DND-41 (cell line): Measurements from ENCODE around the gene OR10A5.

Experiments
- EZH2 ChIP-seq: IDR thresholded peaks from 3 replicates; pipeline ENCODE4 v1.6.1; 2012; ENCODE audit warnings: borderline replicate concordance, low read depth, mild to moderate bottlenecking, moderate library complexity, low read length, inconsistent platforms; ENCODE audit not compliant: severe bottlenecking
- TF ChIP-seq, protein P1 (sequence below): IDR thresholded peaks from 2 replicates; pipeline ENCODE4 v1.5.1; 2012; ENCODE audit warnings: borderline replicate concordance, low read length, moderate library complexity, mild to moderate bottlenecking; ENCODE audit not compliant: poor library complexity, severe bottlenecking; ENCODE audit errors: extremely low read depth

DNA sequence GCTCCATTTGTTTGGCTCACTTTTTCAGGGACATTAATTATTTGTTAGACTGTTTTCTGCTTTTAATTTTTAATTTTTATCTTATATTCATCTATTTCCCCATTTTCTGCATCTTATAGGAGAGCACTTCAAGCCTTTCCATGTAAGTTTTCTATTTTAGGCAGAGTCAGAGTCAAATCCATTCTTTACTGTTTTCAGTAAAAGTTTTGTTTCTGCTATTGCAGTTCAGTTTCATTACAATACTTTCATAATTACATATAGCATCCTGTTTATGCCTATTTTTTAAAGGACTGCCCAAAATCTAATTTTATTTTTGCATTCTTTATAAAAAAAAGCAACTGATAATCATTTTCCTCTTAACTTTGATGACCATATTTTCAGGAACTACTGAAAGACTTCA, 3.8 kb upstream of the OR10A5 start:
- TF ChIP-seq, protein P1, sequence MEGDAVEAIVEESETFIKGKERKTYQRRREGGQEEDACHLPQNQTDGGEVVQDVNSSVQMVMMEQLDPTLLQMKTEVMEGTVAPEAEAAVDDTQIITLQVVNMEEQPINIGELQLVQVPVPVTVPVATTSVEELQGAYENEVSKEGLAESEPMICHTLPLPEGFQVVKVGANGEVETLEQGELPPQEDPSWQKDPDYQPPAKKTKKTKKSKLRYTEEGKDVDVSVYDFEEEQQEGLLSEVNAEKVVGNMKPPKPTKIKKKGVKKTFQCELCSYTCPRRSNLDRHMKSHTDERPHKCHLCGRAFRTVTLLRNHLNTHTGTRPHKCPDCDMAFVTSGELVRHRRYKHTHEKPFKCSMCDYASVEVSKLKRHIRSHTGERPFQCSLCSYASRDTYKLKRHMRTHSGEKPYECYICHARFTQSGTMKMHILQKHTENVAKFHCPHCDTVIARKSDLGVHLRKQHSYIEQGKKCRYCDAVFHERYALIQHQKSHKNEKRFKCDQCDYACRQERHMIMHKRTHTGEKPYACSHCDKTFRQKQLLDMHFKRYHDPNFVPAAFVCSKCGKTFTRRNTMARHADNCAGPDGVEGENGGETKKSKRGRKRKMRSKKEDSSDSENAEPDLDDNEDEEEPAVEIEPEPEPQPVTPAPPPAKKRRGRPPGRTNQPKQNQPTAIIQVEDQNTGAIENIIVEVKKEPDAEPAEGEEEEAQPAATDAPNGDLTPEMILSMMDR = no peak
- TF ChIP-seq EZH2 = no peak
